Neural cell (in vitro differentiated cells): ENCODE results near the gene MYRIP. TPM values are rescaled to one million over a fixed set of nuclear protein-coding genes. Genes with fewer than 3 reads are reported as not detected.

Source experiments
- H2AFZ ChIP-seq: fragments of 200-600, 300-800 bp; sonication (generic), shearing (Covaris generic); 2 replicates; pipeline ENCODE4 v1.6.0; 2014; ENCODE audit warnings: low read depth, mild to moderate bottlenecking, antibody characterized with exemption, low read length, moderate library complexity
- H3F3A ChIP-seq: fragments of 200-600 bp; shearing (Covaris generic); 2 replicates; pipeline ENCODE4 v1.6.1; 2016; ENCODE audit warnings: mild to moderate bottlenecking, moderate library complexity, mixed read lengths, antibody characterized with exemption, low read length; ENCODE audit not compliant: insufficient read depth, poor library complexity, severe bottlenecking
- H3K27ac ChIP-seq: fragments of 200-600, 300-800 bp; sonication (generic), shearing (Covaris generic); 2 replicates; pipeline ENCODE4 v1.5.1; 2014; ENCODE audit warnings: mild to moderate bottlenecking, low read length, moderate library complexity
- H3K27me3 ChIP-seq: fragments of 300-800, 200-600 bp; sonication (generic), shearing (Covaris generic); 2 replicates; pipeline ENCODE4 v1.6.0; 2014; ENCODE audit warnings: mild to moderate bottlenecking, low read depth, low read length, moderate library complexity; ENCODE audit not compliant: insufficient read depth
- H3K36me3 ChIP-seq: fragments of 300-800, 200-600 bp; sonication (generic), shearing (Covaris generic); 2 replicates; pipeline ENCODE4 v1.5.1; 2014; ENCODE audit warnings: mild to moderate bottlenecking, antibody characterized with exemption, low read length, moderate library complexity; ENCODE audit not compliant: insufficient read depth
- H3K4me2 ChIP-seq: fragments of 300-800, 200-600 bp; sonication (generic), shearing (Covaris generic); 2 replicates; pipeline ENCODE4 v1.6.0; 2014; ENCODE audit warnings: mild to moderate bottlenecking, low read length
- H3K4me3 ChIP-seq: fragments of 300-800, 200-600 bp; sonication (generic), shearing (Covaris generic); 2 replicates; pipeline ENCODE4 v1.5.1; 2014; ENCODE audit warnings: mild to moderate bottlenecking, low read length, moderate library complexity
- H3K79me2 ChIP-seq: fragments of 200-600 bp; shearing (Covaris generic); replicated peaks from 2 replicates; pipeline ENCODE4 v1.6.0; 2014; ENCODE audit warnings: mild to moderate bottlenecking, low read length, moderate library complexity; ENCODE audit not compliant: insufficient read depth
- H3K9ac ChIP-seq: fragments of 300-800, 200-600 bp; sonication (generic), shearing (Covaris generic); 2 replicates; pipeline ENCODE4 v1.6.1; 2016; ENCODE audit warnings: mild to moderate bottlenecking, low read length, mixed read lengths
- H3K9me2 ChIP-seq: fragments of 200-600 bp; shearing (Covaris generic); 2 replicates; pipeline ENCODE4 v1.6.1; 2016; ENCODE audit warnings: mild to moderate bottlenecking, low read length, mixed read lengths; ENCODE audit not compliant: insufficient read depth
- H3K9me3 ChIP-seq: fragments of 200-600, 300-800 bp; sonication (generic), shearing (Covaris generic); 2 replicates; pipeline ENCODE4 v1.6.1; 2016; ENCODE audit warnings: mild to moderate bottlenecking, mixed run types, low read length, moderate library complexity, mixed read lengths
- H4K20me1 ChIP-seq: fragments of 200-600 bp; shearing (Covaris generic); 2 replicates; pipeline ENCODE4 v1.6.1; 2016; ENCODE audit warnings: mild to moderate bottlenecking, mixed run types; ENCODE audit not compliant: insufficient read depth
- CTCF ChIP-seq: fragments of 450-650 bp; IDR thresholded peaks from 2 replicates; pipeline ENCODE4 v1.5.1; 2014; ENCODE audit warnings: antibody characterized with exemption, mild to moderate bottlenecking, moderate library complexity; ENCODE audit not compliant: poor library complexity, severe bottlenecking
- EZH2 ChIP-seq: fragments of 200-600, 300-800 bp; shearing (Covaris generic), sonication (generic); IDR thresholded peaks from 2 replicates; pipeline ENCODE4 v1.6.1; 2014; ENCODE audit warnings: antibody characterized with exemption, low read length, borderline replicate concordance, mild to moderate bottlenecking; ENCODE audit not compliant: insufficient read depth, poor library complexity, severe bottlenecking
- MXI1 ChIP-seq: fragments of 450-650 bp; conservative IDR thresholded peaks from 2 replicates; pipeline ENCODE4 v1.6.1; 2014; ENCODE audit warnings: antibody characterized with exemption, mild to moderate bottlenecking; ENCODE audit not compliant: poor library complexity, severe bottlenecking
- POLR2AphosphoS5 ChIP-seq: IDR thresholded peaks from 2 replicates; pipeline ENCODE4 v1.6.1; 2012
- REST ChIP-seq: IDR thresholded peaks from 2 replicates; pipeline ENCODE4 v1.6.1; 2012; ENCODE audit warnings: borderline replicate concordance
- polyA plus RNA-seq: library from polyadenylated mRNA; depleted of rRNA; stranded (reverse); fragments of >200 nt; gene quantifications from 2 replicates; pipeline ENCODE4 v1.2.3, GENCODE V29; 2014

The MYRIP gene
- polyA plus RNA-seq, 1 donor from 2014 or later, result 0.76 TPM

- H2AFZ ChIP-seq, result no peak overlapping the region
- no peaks in the 10 kb centered on the region for H3K9me2 ChIP-seq
- H4K20me1 ChIP-seq, result no peaks in the 10 kb centered on the region
- H3K4me2 ChIP-seq, result no peak overlapping the region
- H3K9me3 ChIP-seq, result no peaks in the 10 kb centered on the region
- no peak for TF ChIP-seq REST
- no peak for TF ChIP-seq POLR2AphosphoS5
- no peak for TF ChIP-seq EZH2
- no peaks in the 10 kb centered on the region for H3K36me3 ChIP-seq
- H3K27me3 ChIP-seq, result no peaks in the 10 kb centered on the region
- no peaks in the 10 kb centered on the region for H3F3A ChIP-seq
- no peak overlapping the region for H3K4me3 ChIP-seq
- H3K27ac ChIP-seq, result no peak overlapping the region
- H3K79me2 ChIP-seq, result no peaks in the 10 kb centered on the region
- no peak overlapping the region for H3K9ac ChIP-seq
Measured at GRCh38 chr3:40044487-40044886, 235.1 kb downstream of the MYRIP start.

- Histone ChIP-seq H3K36me3 (no peaks in the 10 kb centered on the region), H3K4me2 (no peak overlapping the region), H3K27me3 (no peaks in the 10 kb centered on the region), H3K9ac (no peak overlapping the region), H3K27ac (no peak overlapping the region), H3K79me2 (no peaks in the 10 kb centered on the region), H3K4me3 (no peak overlapping the region), H3K9me3 (no peaks in the 10 kb centered on the region), H3K9me2 (no peaks in the 10 kb centered on the region), H3F3A (no peaks in the 10 kb centered on the region), H4K20me1 (no peaks in the 10 kb centered on the region), H2AFZ (no peak overlapping the region)
- TF ChIP-seq CTCF (no peak), EZH2 (no peak), POLR2AphosphoS5 (no peak), MXI1 (no peak), REST (no peak)
Measured at GRCh38 chr3:40045051-40045450, 235.6 kb downstream of the MYRIP start.
